ENCODE results near the gene IRF1.

Gene IRF1

DNA sequence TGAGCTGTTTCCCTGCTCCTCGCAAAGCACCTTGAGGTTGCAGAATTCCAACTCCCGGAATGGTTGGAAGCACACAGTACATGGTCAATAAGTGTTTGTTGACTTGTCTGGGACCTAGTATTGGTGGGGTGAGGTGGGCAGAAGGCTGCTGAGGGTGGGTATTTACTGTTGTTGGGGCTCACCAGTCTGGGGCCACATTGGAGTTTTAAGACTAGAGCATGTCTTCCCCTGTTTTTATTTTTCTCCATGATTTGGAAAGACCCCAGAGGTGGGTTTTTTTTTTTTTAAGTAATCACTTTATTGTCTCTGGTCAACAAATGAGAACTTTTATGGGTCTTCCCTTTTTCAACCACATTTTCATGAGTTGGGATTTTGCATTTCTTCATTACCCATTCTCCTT lies 55.1 kb downstream of the IRF1 start:
- DNase-seq: no peak

- no peak for DNase-seq
Observed at GRCh38 chr5:132434416-132435286, 55.9 kb downstream of the IRF1 start.

DNA sequence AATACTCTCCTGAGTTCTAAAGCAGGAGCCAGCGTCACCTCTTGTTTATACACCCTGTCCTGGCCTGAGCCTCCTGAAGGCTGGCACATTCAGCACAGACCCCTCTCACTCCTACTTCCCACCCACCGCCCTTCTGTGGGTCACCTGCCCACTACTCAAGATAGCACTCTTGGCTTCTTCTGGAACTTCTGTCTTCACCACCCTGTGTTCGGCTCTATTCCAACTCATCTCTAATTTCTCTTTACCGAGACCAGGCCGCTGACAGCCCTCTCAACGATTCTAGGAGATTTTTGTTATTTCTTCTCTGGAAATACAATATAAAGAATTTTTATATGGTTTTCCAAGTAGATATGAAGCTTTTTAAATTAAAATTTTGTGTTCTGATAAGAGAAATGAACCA lies 57.4 kb downstream of the IRF1 start:
- no peak for DNase-seq

- no peak for DNase-seq
Observed at GRCh38 chr5:132431632-132432031, 58.9 kb downstream of the IRF1 start.

Measured in HCEC 1CT (cell line).